MM.1S (cell line): ENCODE data around the gene TIGD4.

ENCODE experiments used
- DNase-seq: peaks from one replicate; pipeline ENCODE4 v3.0.0-alpha.2; 2015
- H2AFZ ChIP-seq: fragments of 300-600 bp; sonication (generic); 2 replicates; pipeline ENCODE4 v1.6.0; 2016; ENCODE audit warnings: antibody characterized with exemption, low read length
- H3F3A ChIP-seq: fragments of 300-600 bp; sonication (generic); 2 replicates; pipeline ENCODE4 v1.6.1; 2016; ENCODE audit warnings: mild to moderate bottlenecking, antibody characterized with exemption, low read length, moderate library complexity, mixed read lengths; ENCODE audit not compliant: insufficient read depth
- H3K27ac ChIP-seq: fragments of 300-600 bp; sonication (generic); 2 replicates; pipeline ENCODE4 v1.5.1; 2016; ENCODE audit warnings: mild to moderate bottlenecking, low read length
- H3K27me3 ChIP-seq: fragments of 300-600 bp; sonication (generic); replicated peaks from 2 replicates; pipeline ENCODE4 v1.6.0; 2016; ENCODE audit warnings: low read length; ENCODE audit not compliant: insufficient read depth
- H3K36me3 ChIP-seq: fragments of 300-600 bp; sonication (generic); replicated peaks from 2 replicates; pipeline ENCODE4 v1.6.1; 2016; ENCODE audit warnings: mild to moderate bottlenecking, low read length, mixed read lengths; ENCODE audit not compliant: insufficient read depth
- H3K4me1 ChIP-seq: fragments of 300-600 bp; sonication (generic); 2 replicates; pipeline ENCODE4 v1.6.1; 2016; ENCODE audit warnings: low read length, mixed read lengths
- H3K4me2 ChIP-seq: fragments of 300-600 bp; sonication (generic); 2 replicates; pipeline ENCODE4 v1.6.0; 2016; ENCODE audit warnings: low read depth, low read length
- H3K4me3 ChIP-seq: fragments of 300-600 bp; sonication (generic); 2 replicates; pipeline ENCODE4 v1.5.1; 2016; ENCODE audit warnings: low read length, mixed read lengths
- H3K79me2 ChIP-seq: fragments of 300-600 bp; sonication (generic); 2 replicates; pipeline ENCODE4 v1.6.1; 2016; ENCODE audit warnings: mixed run types, low read length, mixed read lengths
- H3K9ac ChIP-seq: fragments of 300-600 bp; sonication (generic); 2 replicates; pipeline ENCODE4 v1.6.1; 2016; ENCODE audit warnings: low read length, mixed read lengths
- H3K9me2 ChIP-seq: fragments of 300-600 bp; sonication (generic); replicated peaks from 2 replicates; pipeline ENCODE4 v1.6.1; 2016; ENCODE audit warnings: mild to moderate bottlenecking, low read length, mixed read lengths; ENCODE audit not compliant: insufficient read depth
- H3K9me3 ChIP-seq: fragments of 300-600 bp; sonication (generic); replicated peaks from 2 replicates; pipeline ENCODE4 v1.6.1; 2016; ENCODE audit warnings: mild to moderate bottlenecking, low read length, mixed read lengths; ENCODE audit not compliant: insufficient read depth
- H4K20me1 ChIP-seq: fragments of 300-600 bp; sonication (generic); 2 replicates; pipeline ENCODE4 v1.6.1; 2016; ENCODE audit warnings: mild to moderate bottlenecking, low read length, moderate library complexity, mixed read lengths; ENCODE audit not compliant: insufficient read depth
- CTCF ChIP-seq: fragments of 300-600 bp; sonication (generic); IDR thresholded peaks from 2 replicates; pipeline ENCODE4 v1.5.1; 2016; ENCODE audit warnings: antibody characterized with exemption, low read length, mixed read lengths
- EZH2 ChIP-seq: fragments of 300-600 bp; sonication (generic); optimal IDR thresholded peaks from 2 replicates; pipeline ENCODE3; 2017; ENCODE audit warnings: low read depth, mild to moderate bottlenecking, antibody characterized with exemption, low read length, mixed read lengths
- EZH2phosphoT487 ChIP-seq: fragments of 300-600 bp; sonication (generic); IDR thresholded peaks from 2 replicates; pipeline ENCODE4 v1.6.1; 2018; ENCODE audit warnings: antibody characterized with exemption, low read length

Gene TIGD4

DNA sequence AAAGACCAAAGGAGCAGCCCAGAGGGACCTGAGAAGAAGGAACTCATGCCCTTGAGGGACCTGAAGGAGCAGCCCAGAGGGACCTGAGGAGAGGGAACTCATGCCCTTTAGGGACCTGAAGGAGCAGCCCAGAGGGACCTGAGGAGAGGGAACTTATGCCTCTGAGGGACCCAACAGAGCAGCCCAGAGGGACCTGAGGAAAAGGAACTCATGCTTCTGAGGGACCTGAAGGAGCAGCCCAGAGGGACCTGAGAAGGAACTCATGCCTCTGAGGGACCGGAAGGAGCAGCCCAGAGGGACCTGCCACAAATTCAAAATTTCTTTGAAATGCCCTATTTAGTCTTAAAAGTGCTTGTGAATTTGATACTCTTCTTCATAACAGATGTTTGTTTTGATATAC, 51.2 kb downstream of the TIGD4 start:
- TF ChIP-seq EZH2: no peak
- no peak for TF ChIP-seq CTCF
- TF ChIP-seq EZH2phosphoT487: no peak
- Histone ChIP-seq H3F3A (no peaks in the 10 kb centered on the region), H3K9me3 (no peaks in the 10 kb centered on the region), H3K4me3 (no peak overlapping the region), H3K79me2 (no peaks in the 10 kb centered on the region), H3K4me1 (no peaks in the 10 kb centered on the region; the same call in 1 of the 2 replicates), H4K20me1 (no peaks in the 10 kb centered on the region), H3K27me3 (no peaks in the 10 kb centered on the region), H2AFZ (no peak overlapping the region), H3K9me2 (no peaks in the 10 kb centered on the region), H3K36me3 (no peaks in the 10 kb centered on the region), H3K4me2 (no peak overlapping the region), H3K9ac (no peak overlapping the region), H3K27ac (no peak overlapping the region)
- no peak for DNase-seq

DNA sequence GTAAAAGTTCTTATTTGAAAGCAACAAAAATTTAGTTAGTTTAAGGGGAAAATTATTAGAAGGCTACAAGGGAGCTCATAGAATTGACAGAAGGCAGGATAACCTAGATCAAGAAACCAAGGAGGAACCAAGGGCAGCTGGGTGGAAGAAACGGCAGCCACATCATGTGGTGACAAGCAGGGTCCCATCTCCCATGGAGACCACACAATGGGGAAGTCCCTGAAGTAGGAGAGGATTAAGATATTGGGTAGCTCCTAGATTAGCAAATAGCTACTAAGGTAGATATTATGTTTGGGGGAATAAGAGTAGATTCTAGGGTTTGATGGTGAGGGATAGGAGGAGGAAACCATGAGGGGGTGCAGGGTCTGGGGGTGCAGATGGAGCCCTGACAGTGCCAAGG, 51.7 kb downstream of the TIGD4 start:
- TF ChIP-seq CTCF: no peak
- TF ChIP-seq EZH2phosphoT487: no peak
- TF ChIP-seq EZH2: no peak
- H3K9me3 ChIP-seq: no peaks in the 10 kb centered on the region
- H3K4me1 ChIP-seq: no peaks in the 10 kb centered on the region
- no peaks in the 10 kb centered on the region for H3F3A ChIP-seq
- H3K36me3 ChIP-seq: no peaks in the 10 kb centered on the region
- no peak overlapping the region for H3K9ac ChIP-seq
- H4K20me1 ChIP-seq: no peaks in the 10 kb centered on the region
- H3K27me3 ChIP-seq: no peaks in the 10 kb centered on the region
- no peak overlapping the region for H2AFZ ChIP-seq
- H3K79me2 ChIP-seq: no peaks in the 10 kb centered on the region
- H3K9me2 ChIP-seq: no peaks in the 10 kb centered on the region
- H3K27ac ChIP-seq: no peak overlapping the region
- no peak overlapping the region for H3K4me3 ChIP-seq
- no peak for DNase-seq
- H3K4me2 ChIP-seq: no peak overlapping the region

- H4K20me1 ChIP-seq: no peaks in the 10 kb centered on the region
Observed at GRCh38 chr4:152724494-152724893, 55.0 kb downstream of the TIGD4 start.

More at GRCh38 chr4:152724494-152724893, 55.0 kb downstream of the TIGD4 start:
- H3K9me3 ChIP-seq: no peaks in the 10 kb centered on the region
- H2AFZ ChIP-seq: no peak overlapping the region
- H3K79me2 ChIP-seq: no peaks in the 10 kb centered on the region
- no peak overlapping the region for H3K9ac ChIP-seq
- no peaks in the 10 kb centered on the region for H3K36me3 ChIP-seq
- TF ChIP-seq CTCF (no peak), EZH2phosphoT487 (no peak), EZH2 (no peak)
- H3K27ac ChIP-seq: no peak overlapping the region
- H3K4me3 ChIP-seq: no peak overlapping the region
- no peaks in the 10 kb centered on the region for H3K9me2 ChIP-seq
- H3K27me3 ChIP-seq: no peaks in the 10 kb centered on the region
- no peaks in the 10 kb centered on the region for H3K4me1 ChIP-seq
- H3K4me2 ChIP-seq: no peak overlapping the region
- H3F3A ChIP-seq: no peaks in the 10 kb centered on the region
- no peak for DNase-seq
